ENCODE measurements around the gene ATP2C1.

GRCh38 chr3:130897316-130897715 is 3.4 kb downstream of the ATP2C1 start:
- TF ChIP-seq POLR2A (IDR thresholded peaks at IDR 0.05; ENCODE audit: low read length) = no peak
- no peak for TF ChIP-seq GATA1 (IDR thresholded peaks at IDR 0.05; ENCODE audit: low read depth, low read length)
